Natural killer cell (primary cell): ENCODE measurements around the gene NAB1. TPM values are rescaled to one million over a fixed set of nuclear protein-coding genes. Genes with fewer than 3 reads are reported as not detected.

ENCODE experiments used
- ATAC-seq, 3 donors: fragments of 150-1000 bp in 2 of 3; fragments of 200-7000 bp in 1 of 3; cut with Tn5 transposase; 1 replicate in 1 of 3; 2 replicates in 2 of 3; pipeline ENCODE4 v1.10.0; 2021; ENCODE audit warnings: mild to moderate bottlenecking in 2 of 3, moderate library complexity in 2 of 3
- DNase-seq, 2 donors: peaks; one replicate each; pipeline versions ENCODE4 v3.0.0 to v3.0.0-alpha.2; 2013 to 2021; ENCODE audit warnings: mixed read lengths in 1 of 2
- H3K27ac ChIP-seq: one replicate; pipeline ENCODE4 v1.5.1; 2013; ENCODE audit warnings: mild to moderate bottlenecking, low read length
- H3K27me3 ChIP-seq: one replicate; pipeline ENCODE4 v1.6.1; 2013; ENCODE audit warnings: low read length; ENCODE audit not compliant: control insufficient read depth, insufficient read depth
- H3K36me3 ChIP-seq: one replicate; pipeline ENCODE4 v1.6.1; 2013; ENCODE audit warnings: low read length; ENCODE audit not compliant: control insufficient read depth, insufficient read depth
- H3K4me1 ChIP-seq: one replicate; pipeline ENCODE4 v1.6.1; 2013; ENCODE audit warnings: low read length; ENCODE audit not compliant: control insufficient read depth, insufficient read depth
- H3K4me3 ChIP-seq: one replicate; pipeline ENCODE4 v1.5.1; 2013; ENCODE audit warnings: low read length
- H3K9me3 ChIP-seq: one replicate; pipeline ENCODE4 v1.6.1; 2013; ENCODE audit warnings: low read length; ENCODE audit not compliant: control insufficient read depth, insufficient read depth
- H3K27ac Mint-ChIP-seq, 2 donors: one replicate each; pipeline ENCODE4 v1.8.0; 2022; ENCODE audit warnings: mild to moderate bottlenecking in 2 of 2, mixed read lengths in 2 of 2, moderate library complexity in 1 of 2
- H3K27me3 Mint-ChIP-seq, 2 donors: one replicate each; pipeline ENCODE4 v1.8.0; 2022; ENCODE audit warnings: low read depth in 2 of 2, mixed read lengths in 2 of 2
- H3K36me3 Mint-ChIP-seq: one replicate; pipeline ENCODE4 v1.8.0; 2022; ENCODE audit warnings: mixed read lengths
- H3K4me1 Mint-ChIP-seq, 2 donors: one replicate each; pipeline ENCODE4 v1.8.0; 2022; ENCODE audit warnings: mixed read lengths in 2 of 2
- H3K4me3 Mint-ChIP-seq: one replicate; pipeline ENCODE4 v1.8.0; 2022; ENCODE audit warnings: mild to moderate bottlenecking, moderate library complexity, mixed read lengths
- H3K9me3 Mint-ChIP-seq, 2 donors: one replicate each; pipeline ENCODE4 v1.8.0; 2022; ENCODE audit warnings: mixed read lengths in 2 of 2
- WGBS: methylation state at CpG from one replicate; pipeline ENCODE4 v1.1.7; 2013; ENCODE audit warnings: missing lambda C conversion rate; ENCODE audit not compliant: insufficient coverage; 5-methylcytosine and 5-hydroxymethylcytosine counted together
- intact Hi-C: fragments of 100-400 bp; cut with micrococcal nuclease; formaldehyde crosslinking; loops from one replicate; pipeline ENCODE4 v1.14.2; 2022
- total RNA-seq, 4 donors: library from RNA; stranded (reverse); fragments of 120-200 nt in 1 of 4; gene quantifications; one replicate each; pipeline versions ENCODE4 v1.2.3 to v1.2.4, GENCODE V29; 2013 to 2022
- TF ChIP-seq, protein P1 (sequence below): fragments of 200-600 bp; IDR thresholded peaks from one replicate; pipeline ENCODE4 v1.8.0; 2022; ENCODE audit warnings: antibody characterized with exemption

Gene NAB1
- total RNA-seq, 3 donors from 2014 or later (not counting 1 experiment from before 2014, with no cell fraction given) = 31.2 to 42.0 (median 37.8) TPM

DNA sequence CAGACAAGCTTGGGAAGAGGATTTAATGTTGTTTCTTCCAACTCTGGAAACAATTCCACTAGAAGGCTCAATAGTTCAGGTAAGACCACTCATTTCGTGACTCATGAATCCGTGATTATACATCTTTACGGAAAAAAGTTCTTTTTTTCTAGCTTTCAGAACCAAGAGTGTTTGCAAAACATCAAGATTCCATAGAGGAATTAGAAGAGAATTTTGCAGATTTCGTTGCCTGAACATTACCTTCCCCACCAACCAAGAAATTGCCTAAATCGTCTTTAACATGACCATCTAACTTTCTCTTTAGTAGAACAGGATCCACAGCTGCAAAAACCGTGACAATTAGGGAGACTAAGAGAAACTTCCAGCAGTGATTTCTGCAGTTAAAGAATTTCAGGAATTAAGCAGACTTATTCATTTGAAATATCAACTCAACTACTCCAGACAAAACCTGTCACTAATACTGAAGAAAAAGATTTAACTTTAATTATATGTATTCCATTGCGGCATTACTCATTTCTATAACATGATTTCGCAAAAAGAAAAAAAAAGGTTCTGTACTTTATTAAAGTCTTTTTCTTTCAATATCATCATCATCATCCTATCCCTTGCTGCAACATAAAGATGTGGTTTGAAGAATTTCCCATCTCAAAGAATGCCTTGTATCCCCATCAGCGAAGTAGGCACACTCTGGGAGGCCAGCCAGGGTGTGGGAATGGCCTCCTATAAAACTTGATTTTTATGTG lies 1.9 kb upstream of the NAB1 start:
- 94% methylated on average over 5 of the region's 9 CpGs for WGBS
- ATAC-seq = no peak
- no peaks in the 10 kb centered on the region for H3K27me3 ChIP-seq
- peaks cover 19 to 27% of the 10 kb centered on the region in 2 donors for H3K4me1 Mint-ChIP-seq
- intact Hi-C loops = loop anchor here (5.0 kb wide), 2 partner anchors 95 to 240 kb away; partner anchors contain the start of gene MFSD6
- no peaks in the 10 kb centered on the region for H3K9me3 Mint-ChIP-seq
- H3K4me1 ChIP-seq = peaks cover 14% of the 10 kb centered on the region
- peak in 1 of 2 donors; percentile 21 for DNase-seq
- H3K27ac ChIP-seq = no peak overlapping the region
- no peaks in the 10 kb centered on the region for H3K27me3 Mint-ChIP-seq
- H3K36me3 ChIP-seq = no peaks in the 10 kb centered on the region
- H3K36me3 Mint-ChIP-seq = no peaks in the 10 kb centered on the region
- TF ChIP-seq, protein P1, sequence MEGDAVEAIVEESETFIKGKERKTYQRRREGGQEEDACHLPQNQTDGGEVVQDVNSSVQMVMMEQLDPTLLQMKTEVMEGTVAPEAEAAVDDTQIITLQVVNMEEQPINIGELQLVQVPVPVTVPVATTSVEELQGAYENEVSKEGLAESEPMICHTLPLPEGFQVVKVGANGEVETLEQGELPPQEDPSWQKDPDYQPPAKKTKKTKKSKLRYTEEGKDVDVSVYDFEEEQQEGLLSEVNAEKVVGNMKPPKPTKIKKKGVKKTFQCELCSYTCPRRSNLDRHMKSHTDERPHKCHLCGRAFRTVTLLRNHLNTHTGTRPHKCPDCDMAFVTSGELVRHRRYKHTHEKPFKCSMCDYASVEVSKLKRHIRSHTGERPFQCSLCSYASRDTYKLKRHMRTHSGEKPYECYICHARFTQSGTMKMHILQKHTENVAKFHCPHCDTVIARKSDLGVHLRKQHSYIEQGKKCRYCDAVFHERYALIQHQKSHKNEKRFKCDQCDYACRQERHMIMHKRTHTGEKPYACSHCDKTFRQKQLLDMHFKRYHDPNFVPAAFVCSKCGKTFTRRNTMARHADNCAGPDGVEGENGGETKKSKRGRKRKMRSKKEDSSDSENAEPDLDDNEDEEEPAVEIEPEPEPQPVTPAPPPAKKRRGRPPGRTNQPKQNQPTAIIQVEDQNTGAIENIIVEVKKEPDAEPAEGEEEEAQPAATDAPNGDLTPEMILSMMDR = no peak
- peak overlapping the region; percentile 95 for H3K4me3 Mint-ChIP-seq
- no peaks in the 10 kb centered on the region for H3K9me3 ChIP-seq
- no peak overlapping the region for H3K4me3 ChIP-seq
- peak overlapping the region; percentile 86 to 90 for H3K27ac Mint-ChIP-seq

DNA sequence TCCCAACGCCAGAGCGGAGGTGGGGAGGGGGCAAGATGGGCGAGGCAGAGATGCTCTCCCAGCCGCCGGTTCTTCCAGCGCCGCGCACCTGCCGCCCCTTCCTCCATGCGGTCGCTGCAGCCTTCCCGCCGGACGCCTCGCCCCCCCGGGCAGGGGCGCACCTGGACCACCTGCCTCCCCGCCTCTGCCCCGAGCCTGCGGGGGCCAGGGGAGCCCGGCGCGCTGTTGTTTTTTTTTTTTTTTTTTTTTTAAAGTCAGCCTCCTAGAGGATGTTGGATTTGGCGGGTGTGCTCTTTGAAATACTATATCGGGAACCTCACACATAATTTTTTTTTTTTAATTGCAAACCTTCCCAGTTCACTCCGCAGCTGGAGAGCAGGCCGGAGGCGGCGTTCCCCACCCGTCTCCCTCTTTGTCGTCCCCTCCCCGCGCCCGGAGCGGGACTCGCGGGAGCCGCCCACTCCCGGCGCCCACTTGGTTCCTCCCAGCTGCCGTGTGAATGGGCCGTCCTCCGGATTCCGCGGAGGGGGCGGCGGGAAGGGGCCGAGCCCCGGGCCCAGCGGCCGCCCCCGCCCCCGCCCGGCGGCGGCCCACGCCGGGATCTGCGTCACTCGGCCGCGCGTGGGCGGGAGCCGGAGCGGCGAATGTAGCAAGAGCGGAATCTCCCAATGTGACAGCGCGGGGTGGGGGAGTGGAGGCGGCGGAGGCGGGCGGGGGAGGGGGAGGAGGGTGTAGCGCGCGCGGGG lies 421 bp upstream of the NAB1 start:
- no peaks in the 10 kb centered on the region for H3K27me3 Mint-ChIP-seq
- H3K36me3 Mint-ChIP-seq = no peaks in the 10 kb centered on the region
- intact Hi-C loops = loop anchor here (2.0 to 5.0 kb wide), 5 partner anchors 96 to 988 kb away; partner anchors contain the start of genes ASNSD1, MFSD6 and NEMP2
- peaks cover 14% of the 10 kb centered on the region for H3K4me1 ChIP-seq
- ATAC-seq (peak; percentile 77 to 93 (median 83)), DNase-seq (peak; percentile 90 to 97)
- TF ChIP-seq, protein P1 = no peak
- peaks cover 19 to 27% of the 10 kb centered on the region in 2 donors for H3K4me1 Mint-ChIP-seq
- peak overlapping the region; percentile 95 for H3K4me3 Mint-ChIP-seq
- under 1% methylated on average over 68 of the region's 78 CpGs for WGBS
- H3K4me3 ChIP-seq = peak overlapping the region; percentile 91
- peak overlapping the region; percentile 86 to 90 for H3K27ac Mint-ChIP-seq
- H3K9me3 ChIP-seq = no peaks in the 10 kb centered on the region
- peak overlapping the region; percentile 82 for H3K27ac ChIP-seq
- no peaks in the 10 kb centered on the region for H3K9me3 Mint-ChIP-seq
- H3K36me3 ChIP-seq = no peaks in the 10 kb centered on the region
- H3K27me3 ChIP-seq = no peaks in the 10 kb centered on the region

DNA sequence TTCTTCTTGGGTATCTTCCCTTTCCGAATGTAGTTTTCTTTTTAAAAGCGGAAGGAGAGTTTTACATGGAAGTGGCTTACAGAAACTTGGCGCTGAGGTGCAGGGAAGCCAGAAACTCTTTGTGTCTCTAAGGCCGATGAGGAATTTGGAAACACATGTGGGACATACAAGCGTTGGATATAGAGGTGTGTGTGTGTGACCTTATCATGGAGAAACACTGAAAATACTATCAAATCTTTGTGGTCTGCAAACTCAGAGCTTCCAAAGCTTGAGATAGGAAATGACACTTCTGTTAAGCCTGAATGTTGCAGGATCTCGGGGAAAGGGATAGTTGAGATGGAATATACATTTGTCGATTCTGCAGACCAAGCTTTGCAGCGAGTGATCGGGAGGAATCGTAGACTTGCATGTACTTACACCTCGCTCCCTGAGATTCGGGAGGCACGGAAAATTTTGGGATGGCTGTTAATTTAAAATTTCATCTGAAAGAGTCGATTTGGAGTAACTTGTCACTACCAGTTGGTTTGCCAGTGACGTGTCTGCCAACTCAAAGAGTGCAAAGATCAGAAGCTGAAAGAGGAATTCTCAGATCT lies 1.0 kb downstream of the NAB1 start:
- H3K27ac ChIP-seq = peak overlapping the region; percentile 90
- no peaks in the 10 kb centered on the region for H3K9me3 ChIP-seq
- Mint-ChIP-seq H3K9me3 (no peaks in the 10 kb centered on the region), H3K36me3 (no peaks in the 10 kb centered on the region), H3K27ac (peak overlapping the region; percentile 90 to 94), H3K4me3 (peak overlapping the region; percentile 99), H3K4me1 (peaks cover 19 to 27% of the 10 kb centered on the region in 2 donors), H3K27me3 (no peaks in the 10 kb centered on the region)
- peak overlapping the region; percentile 99 for H3K4me3 ChIP-seq
- DNase-seq (no peak), ATAC-seq (no peak)
- H3K27me3 ChIP-seq = no peaks in the 10 kb centered on the region
- TF ChIP-seq, protein P1 = no peak
- WGBS = 2% methylated on average over 15 of the region's 15 CpGs
- H3K4me1 ChIP-seq = peaks cover 14% of the 10 kb centered on the region
- no peaks in the 10 kb centered on the region for H3K36me3 ChIP-seq
- intact Hi-C loops = loop anchor here (2.0 to 5.0 kb wide), 5 partner anchors 98 to 989 kb away; partner anchors contain the start of genes ASNSD1, MFSD6 and NEMP2
